Panc1 (cell line): ENCODE results near the gene DNAAF8. TPM values are rescaled to one million over a fixed set of nuclear protein-coding genes. Genes with fewer than 3 reads are reported as not detected.

Source experiments
- ATAC-seq: fragments of 200-7000 bp; cut with Tn5 transposase; 2 replicates; pipeline ENCODE4 v1.9.1; 2020; ENCODE audit warnings: mild to moderate bottlenecking, moderate library complexity
- BruUV-seq: library from RNA; stranded (reverse); fragments of 400-500 nt; replicated peaks from 2 replicates; lab custom pipeline; 2021; lab: Mats Ljungman, UMichigan
- CTCF ChIA-PET: fragments of 300-600 bp; sonication (Branson Sonifier 250); formaldehyde crosslinking; loops from one replicate; lab custom pipeline; 2022; ENCODE audit warnings: antibody characterized with exemption; lab: Charles Lee
- POLR2A ChIA-PET: fragments of 300-600 bp; sonication (Branson Sonifier 250); formaldehyde crosslinking; loops from one replicate; lab custom pipeline; 2022; ENCODE audit warnings: antibody characterized with exemption; lab: Charles Lee
- DNase-seq: peaks from one replicate; pipeline ENCODE4 v3.0.0-alpha.2; 2010; ENCODE audit warnings: low read depth, low spot score
- H3K27ac ChIP-seq: 2 replicates; pipeline ENCODE4 v1.5.1; 2011; ENCODE audit warnings: mild to moderate bottlenecking, low read length, inconsistent platforms
- H3K27me3 ChIP-seq: fragments of 200-500 bp; sonication (Bioruptor generic); 2 replicates; pipeline ENCODE4 v1.6.0; 2014; ENCODE audit warnings: low read length, inconsistent platforms; ENCODE audit not compliant: control insufficient read depth, insufficient read depth
- H3K36me3 ChIP-seq: fragments of 200-500 bp; sonication (Bioruptor generic); 2 replicates; pipeline ENCODE4 v1.5.1; 2014; ENCODE audit warnings: inconsistent platforms, mild to moderate bottlenecking, low read length, moderate library complexity; ENCODE audit not compliant: control insufficient read depth, insufficient read depth
- H3K4me1 ChIP-seq: 2 replicates; pipeline ENCODE4 v1.5.1; 2011; ENCODE audit warnings: inconsistent platforms, mild to moderate bottlenecking, low read length, moderate library complexity; ENCODE audit not compliant: control insufficient read depth, insufficient read depth
- H3K4me3 ChIP-seq, 2 experiments: 2 replicates each; pipeline ENCODE4 v1.5.1; 2011 to 2012; ENCODE audit warnings: low read depth in 2 of 2, low read length in 2 of 2, mild to moderate bottlenecking in 2 of 2, inconsistent platforms in 1 of 2, moderate library complexity in 1 of 2
- H3K9me3 ChIP-seq: fragments of 200-500 bp; sonication (Bioruptor generic); 2 replicates; pipeline ENCODE4 v1.5.1; 2014; ENCODE audit warnings: low read depth, mild to moderate bottlenecking, inconsistent platforms, low read length, moderate library complexity; ENCODE audit not compliant: control insufficient read depth, insufficient read depth
- CTCF ChIP-seq: fragments of 450-650 bp; IDR thresholded peaks from 2 replicates; pipeline ENCODE4 v1.5.1; 2017; ENCODE audit warnings: mild to moderate bottlenecking
- POLR2AphosphoS5 ChIP-seq: IDR thresholded peaks from 2 replicates; pipeline ENCODE4 v1.6.1; 2012; ENCODE audit warnings: mild to moderate bottlenecking, low read depth, low read length, moderate library complexity
- REST ChIP-seq, 2 experiments: IDR thresholded peaks; 2 replicates each; pipeline ENCODE4 v1.6.1; 2011 to 2012; ENCODE audit warnings: low read depth in 2 of 2, control low read depth in 1 of 2, low read length in 1 of 2, mild to moderate bottlenecking in 1 of 2, moderate library complexity in 1 of 2; ENCODE audit not compliant: insufficient read depth in 1 of 2
- SIN3A ChIP-seq: IDR thresholded peaks from 2 replicates; pipeline ENCODE4 v1.6.1; 2012; ENCODE audit warnings: low read depth, mild to moderate bottlenecking, low read length, moderate library complexity, borderline replicate concordance; ENCODE audit not compliant: insufficient read depth
- TCF7L2 ChIP-seq: IDR thresholded peaks from 2 replicates; pipeline ENCODE4 v1.6.1; 2011; ENCODE audit warnings: mild to moderate bottlenecking, low read depth, low read length, inconsistent platforms
- in situ Hi-C: cut with HindIII; loops from 2 replicates; pipeline ENCODE4 v1.10.0; 2016; ENCODE audit warnings: low sequenced_read_pairs, low pct_unique_long_range_greater_than_20kb
- intact Hi-C: fragments of 100-400 bp; cut with micrococcal nuclease; formaldehyde crosslinking; loops from one replicate; pipeline ENCODE4 v1.10.0; 2022; ENCODE audit not compliant: unreplicated experiment
- total RNA-seq: library from RNA; stranded (reverse); gene quantifications from one replicate; pipeline ENCODE4 v1.2.1, GENCODE V29; 2021; ENCODE audit not compliant: unreplicated experiment

DNAAF8 gene
- total RNA-seq, 1 experiment from 2014 or later, result 2.3 TPM

- ChIA-PET POLR2A (no interaction called here), CTCF (no interaction called here)
- no TSS peak for BruUV-seq
- H3K9me3 ChIP-seq, result no peaks in the 10 kb centered on the region
- H3K4me3 ChIP-seq, result no peak overlapping the region
- H3K4me1 ChIP-seq, result 0 out of 2 replicates have a peak, but pooled peaks cover 3% of the 10 kb centered on the region
- no peaks in the 10 kb centered on the region for H3K27me3 ChIP-seq
- in situ Hi-C loops (no loop called here), intact Hi-C loops (no loop called here)
- no peak overlapping the region for H3K27ac ChIP-seq
- H3K36me3 ChIP-seq, result no peaks in the 10 kb centered on the region
- ATAC-seq, result no peak
- TF ChIP-seq SIN3A, result no peak
- TF ChIP-seq POLR2AphosphoS5, result no peak
- DNase-seq, result no peak
Measured at GRCh38 chr16:4778050-4778392, 43.7 kb downstream of the DNAAF8 start.

DNA sequence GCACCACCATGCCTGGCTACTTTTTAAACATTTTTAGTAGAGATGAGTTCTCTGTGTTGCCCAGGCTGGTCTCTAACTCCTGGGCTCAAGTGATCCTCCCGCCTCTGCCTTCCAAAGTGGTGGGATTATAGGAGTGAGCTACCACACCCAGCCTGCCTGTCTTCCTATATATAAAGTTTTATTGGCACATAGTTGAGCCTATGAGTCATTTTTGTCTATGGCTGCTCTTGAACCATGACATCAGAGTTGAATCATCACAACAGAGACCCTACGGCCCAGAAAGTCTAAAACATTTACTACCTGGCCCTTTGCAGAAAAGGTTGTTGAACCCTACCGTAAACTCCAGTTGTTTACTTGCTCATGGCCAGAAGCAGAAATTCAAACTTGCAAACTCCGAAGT is 45.9 kb downstream of the DNAAF8 start:
- CTCF ChIA-PET, result no interaction called here
- no TSS peak for BruUV-seq
- no peaks in the 10 kb centered on the region for H3K36me3 ChIP-seq
- DNase-seq (no peak), ATAC-seq (no peak)
- H3K4me3 ChIP-seq, result no peak overlapping the region
- H3K27ac ChIP-seq, result no peak overlapping the region
- intact Hi-C loops, result no loop called here
- H3K27me3 ChIP-seq, result no peaks in the 10 kb centered on the region
- TF ChIP-seq POLR2AphosphoS5 (no peak), TCF7L2 (no peak), SIN3A (no peak), CTCF (no peak), REST (IDR thresholded peaks at IDR 0.05; ENCODE audit: insufficient read depth in 1 of 2, low read depth in 2 of 2, low read length in 1 of 2) (no peak)
- H3K9me3 ChIP-seq, result no peaks in the 10 kb centered on the region
- in situ Hi-C loops, result no loop called here
- POLR2A ChIA-PET, result no interaction called here
- H3K4me1 ChIP-seq, result 0 out of 2 replicates have a peak, but pooled peaks cover 3% of the 10 kb centered on the region

- no peaks in the 10 kb centered on the region for H3K27me3 ChIP-seq
- BruUV-seq, result no TSS peak
- ATAC-seq, result no peak
- H3K9me3 ChIP-seq, result no peaks in the 10 kb centered on the region
- DNase-seq, result no peak
- no peaks in the 10 kb centered on the region for H3K36me3 ChIP-seq
- no peak overlapping the region for H3K27ac ChIP-seq
- H3K4me1 ChIP-seq, result peaks cover 7% of the 10 kb centered on the region; the same call in 1 of the 2 replicates
- in situ Hi-C loops (no loop called here), intact Hi-C loops (no loop called here)
- TF ChIP-seq POLR2AphosphoS5 (no peak), SIN3A (no peak), CTCF (no peak), TCF7L2 (no peak)
- no peak overlapping the region for H3K4me3 ChIP-seq
- CTCF ChIA-PET, result no interaction called here
- POLR2A ChIA-PET, result interaction anchor here (0.7 kb wide), 1 partner anchor 14 kb away, joined by 3 read pairs; no protein-coding TSS in a partner anchor
Measured at GRCh38 chr16:4783251-4783950, 49.1 kb downstream of the DNAAF8 start.
